HCT116 (cell line): ENCODE measurements around the gene PNMT. TPM values are rescaled to one million over a fixed set of nuclear protein-coding genes. Genes with fewer than 3 reads are reported as not detected.

Source experiments
- ATAC-seq: fragments of 200-7000 bp; cut with Tn5 transposase; 2 replicates; pipeline ENCODE4 v1.9.1; 2020; ENCODE audit warnings: mild to moderate bottlenecking, moderate library complexity
- BruUV-seq: library from RNA; stranded (reverse); fragments of 400-500 nt; replicated peaks from 2 replicates; lab custom pipeline; 2021; lab: Mats Ljungman, UMichigan
- CTCF ChIA-PET: fragments of 300-600 bp; sonication (Branson Sonifier 250); formaldehyde crosslinking; loops from one replicate; lab custom pipeline; 2021; ENCODE audit warnings: antibody characterized with exemption; lab: Charles Lee
- POLR2A ChIA-PET: fragments of 300-600, 350-600 bp; sonication (Branson Sonifier 250); formaldehyde crosslinking; loops from one replicate; lab custom pipeline; 2021; ENCODE audit warnings: antibody characterized with exemption; lab: Charles Lee
- RAD21 ChIA-PET, 2 experiments: fragments of 300-600 bp; sonication (Branson Sonifier 250); formaldehyde crosslinking; loops; one replicate each; lab custom pipeline; 2023; ENCODE audit warnings: low total read pairs in 2 of 2; ENCODE audit not compliant: uncharacterized antibody in 2 of 2, unreplicated experiment in 2 of 2, low non-redundant PET in 1 of 2; lab: Charles Lee
- DNase-seq: peaks from one replicate; pipeline ENCODE4 v3.0.0-alpha.2; 2010; ENCODE audit warnings: low read depth, low spot score
- H2AFZ ChIP-seq: fragments of 200-600 bp; shearing (Covaris generic), sonication (generic); 2 replicates; pipeline ENCODE4 v1.6.1; 2017; ENCODE audit warnings: low read depth, mixed run types, mixed read lengths, antibody characterized with exemption, low read length; ENCODE audit not compliant: poor library complexity, severe bottlenecking
- H3K27ac ChIP-seq: 2 replicates; pipeline ENCODE4 v1.5.1; 2012; ENCODE audit warnings: low read depth, low read length
- H3K27me3 ChIP-seq: fragments of 200-600 bp; sonication (generic); 2 replicates; pipeline ENCODE4 v1.6.1; 2016; ENCODE audit warnings: mixed run types, low read length, mixed read lengths; ENCODE audit not compliant: insufficient read depth
- H3K36me3 ChIP-seq, 2 experiments: fragments of 200-500 bp in 1 of 2; fragments of 200-600 bp in 1 of 2; sonication (Bioruptor generic) in 1 of 2; sonication (generic) in 1 of 2; 2 replicates each; pipeline versions ENCODE4 v1.5.1 to v1.6.1; 2014 to 2016; ENCODE audit warnings: low read length in 2 of 2, inconsistent platforms in 1 of 2, mixed read lengths in 1 of 2, mixed run types in 1 of 2; ENCODE audit not compliant: insufficient read depth in 2 of 2, control insufficient read depth in 1 of 2
- H3K4me1 ChIP-seq, 2 experiments: fragments of 200-600 bp in 1 of 2; sonication (generic) in 1 of 2; 2 replicates each; pipeline versions ENCODE4 v1.5.1 to v1.6.1; 2012 to 2017; ENCODE audit warnings: low read length in 2 of 2, inconsistent platforms in 1 of 2, mild to moderate bottlenecking in 1 of 2, mixed read lengths in 1 of 2, mixed run types in 1 of 2, moderate library complexity in 1 of 2; ENCODE audit not compliant: insufficient read depth in 2 of 2, control insufficient read depth in 1 of 2
- H3K4me2 ChIP-seq: fragments of 200-600 bp; sonication (generic); 2 replicates; pipeline ENCODE4 v1.6.1; 2017; ENCODE audit warnings: mixed run types, low read length, mixed read lengths
- H3K4me3 ChIP-seq, 2 experiments: fragments of 200-600 bp in 1 of 2; sonication (generic) in 1 of 2; replicated peaks in 1 of 2; 2 replicates each; pipeline ENCODE4 v1.5.1; 2011 to 2016; ENCODE audit warnings: low read length in 2 of 2, control low read depth in 1 of 2, low read depth in 1 of 2, mild to moderate bottlenecking in 1 of 2, mixed read lengths in 1 of 2, mixed run types in 1 of 2
- H3K79me2 ChIP-seq: fragments of 200-600 bp; sonication (generic); 2 replicates; pipeline ENCODE4 v1.6.1; 2017; ENCODE audit warnings: mild to moderate bottlenecking, mixed run types, low read length, moderate library complexity, mixed read lengths; ENCODE audit not compliant: insufficient read depth
- H3K9ac ChIP-seq: fragments of 200-600 bp; sonication (generic); 2 replicates; pipeline ENCODE4 v1.6.1; 2016; ENCODE audit warnings: low read length, mixed read lengths
- H3K9me2 ChIP-seq: fragments of 200-600 bp; sonication (generic), shearing (Covaris generic); 2 replicates; pipeline ENCODE4 v1.6.1; 2017; ENCODE audit warnings: mixed run types, mild to moderate bottlenecking, moderate library complexity; ENCODE audit not compliant: insufficient read depth
- H3K9me3 ChIP-seq, 2 experiments: fragments of 200-500 bp in 1 of 2; fragments of 200-600 bp in 1 of 2; sonication (Bioruptor generic) in 1 of 2; sonication (generic) in 1 of 2; 2 replicates each; pipeline ENCODE4 v1.6.1; 2014 to 2017; ENCODE audit warnings: low read length in 2 of 2, mixed read lengths in 2 of 2, inconsistent platforms in 1 of 2, low read depth in 1 of 2, mild to moderate bottlenecking in 1 of 2, mixed run types in 1 of 2, moderate library complexity in 1 of 2; ENCODE audit not compliant: control insufficient read depth in 1 of 2, insufficient read depth in 1 of 2
- H4K20me1 ChIP-seq: fragments of 200-600 bp; sonication (generic), shearing (Covaris generic); 2 replicates; pipeline ENCODE4 v1.6.1; 2017; ENCODE audit warnings: mixed run types, mild to moderate bottlenecking, moderate library complexity; ENCODE audit not compliant: insufficient read depth
- ATF3 ChIP-seq: IDR thresholded peaks from 2 replicates; pipeline ENCODE4 v1.6.1; 2012
- CBX3 ChIP-seq: IDR thresholded peaks from 2 replicates; pipeline ENCODE4 v1.6.1; 2012; ENCODE audit warnings: low read depth
- CEBPB ChIP-seq: IDR thresholded peaks from 2 replicates; pipeline ENCODE4 v1.6.1; 2012; ENCODE audit warnings: low read depth
- EGR1 ChIP-seq: IDR thresholded peaks from 2 replicates; pipeline ENCODE4 v1.6.1; 2012; ENCODE audit warnings: low read depth
- ELF1 ChIP-seq: IDR thresholded peaks from 2 replicates; pipeline ENCODE4 v1.6.1; 2012; ENCODE audit warnings: low read depth, borderline replicate concordance
- EZH2 ChIP-seq: fragments of 200-600 bp; sonication (generic); IDR thresholded peaks from 2 replicates; pipeline ENCODE4 v1.6.1; 2017; ENCODE audit warnings: antibody characterized with exemption, mixed run types
- EZH2phosphoT487 ChIP-seq: fragments of 200-600 bp; IDR thresholded peaks from 2 replicates; pipeline ENCODE4 v1.6.1; 2018; ENCODE audit warnings: antibody characterized with exemption, borderline replicate concordance
- FOSL1 ChIP-seq: IDR thresholded peaks from 2 replicates; pipeline ENCODE4 v1.6.1; 2012; ENCODE audit warnings: low read depth
- JUND ChIP-seq: IDR thresholded peaks from 2 replicates; pipeline ENCODE4 v1.6.1; 2012
- POLR2A ChIP-seq: IDR thresholded peaks from 2 replicates; pipeline ENCODE4 v1.7.0; 2011; ENCODE audit warnings: borderline replicate concordance; ENCODE audit not compliant: insufficient read depth, insufficient read length; ENCODE audit errors: extremely low read depth
- POLR2AphosphoS5 ChIP-seq: IDR thresholded peaks from 2 replicates; pipeline ENCODE4 v1.6.1; 2011; ENCODE audit warnings: mild to moderate bottlenecking, low read depth, low read length, moderate library complexity
- RAD21 ChIP-seq: IDR thresholded peaks from 2 replicates; pipeline ENCODE4 v1.6.1; 2012; ENCODE audit warnings: low read depth, mild to moderate bottlenecking
- REST ChIP-seq: IDR thresholded peaks from 2 replicates; pipeline ENCODE4 v1.6.1; 2012; ENCODE audit warnings: low read depth
- SIN3A ChIP-seq: IDR thresholded peaks from 2 replicates; pipeline ENCODE4 v1.6.1; 2012; ENCODE audit warnings: low read depth
- SP1 ChIP-seq: IDR thresholded peaks from 2 replicates; pipeline ENCODE4 v1.6.1; 2012; ENCODE audit warnings: low read depth
- SRF ChIP-seq: IDR thresholded peaks from 2 replicates; pipeline ENCODE4 v1.6.1; 2012; ENCODE audit warnings: low read depth
- TCF7L2 ChIP-seq: IDR thresholded peaks from 2 replicates; pipeline ENCODE4 v1.7.0; 2011; ENCODE audit warnings: borderline replicate concordance, inconsistent platforms; ENCODE audit not compliant: insufficient read depth, insufficient read length; ENCODE audit errors: extremely low read depth
- YY1 ChIP-seq: IDR thresholded peaks from 2 replicates; pipeline ENCODE4 v1.6.1; 2011; ENCODE audit warnings: low read length, low read depth, moderate library complexity, mild to moderate bottlenecking; ENCODE audit not compliant: insufficient replicate concordance; ENCODE audit errors: extremely low read depth
- ZFX ChIP-seq: fragments of 450-650 bp; IDR thresholded peaks from 2 replicates; pipeline ENCODE4 v1.6.1; 2017
- ZNF274 ChIP-seq: fragments of 200-500 bp; sonication (Bioruptor generic); IDR thresholded peaks from 2 replicates; pipeline ENCODE4 v1.6.1; 2014; ENCODE audit warnings: mild to moderate bottlenecking, low read depth, low read length, inconsistent platforms
- intact Hi-C: fragments of 100-400 bp; cut with micrococcal nuclease; formaldehyde crosslinking; loops from 2 replicates; pipeline ENCODE4 v1.10.0; 2022
- total RNA-seq: library from RNA; stranded (reverse); gene quantifications from one replicate; pipeline ENCODE4 v1.2.1, GENCODE V29; 2021; ENCODE audit not compliant: unreplicated experiment
- TF ChIP-seq, protein P1 (sequence below), 3 experiments: fragments of 200-600 bp in 1 of 3; sonication (generic) in 1 of 3; IDR thresholded peaks in 2 of 3; conservative IDR thresholded peaks in 1 of 3; 2 replicates each; pipeline ENCODE4 v1.5.1; 2012 to 2017; ENCODE audit warnings: low read depth in 2 of 3, low read length in 2 of 3, antibody characterized with exemption in 1 of 3, borderline replicate concordance in 1 of 3, control low read depth in 1 of 3, mild to moderate bottlenecking in 1 of 3, mixed read lengths in 1 of 3, mixed run types in 1 of 3, moderate library complexity in 1 of 3; ENCODE audit not compliant: insufficient read depth in 1 of 3
- TF ChIP-seq, protein P2 (sequence below): IDR thresholded peaks from 2 replicates; pipeline ENCODE4 v1.6.1; 2012

The PNMT gene
- total RNA-seq, 1 experiment from 2014 or later = not detected

GRCh38 chr17:39705786-39706348 is 37.6 kb downstream of the PNMT start:
- peaks cover 55% of the 10 kb centered on the region for H3K79me2 ChIP-seq
- DNase-seq (peak; percentile 60), ATAC-seq (peak; percentile 84)
- H3K9me2 ChIP-seq = no peaks in the 10 kb centered on the region
- peak overlapping the region; percentile 82 for H3K4me2 ChIP-seq
- H3K4me3 ChIP-seq = peak overlapping the region in 1 of 2 experiments; percentile 42; a peak in 2 of 4 replicates
- peaks cover 4 to 18% of the 10 kb centered on the region in 2 experiments; a peak in 2 of 4 replicates for H3K36me3 ChIP-seq
- RAD21 ChIA-PET = interaction anchor here in 1 of 2 experiments (0.6 kb wide), 1 partner anchor 31 kb away, joined by 5 read pairs; no protein-coding TSS in a partner anchor
- intact Hi-C loops = no loop called here
- H3K27ac ChIP-seq = peak overlapping the region; percentile 61
- no peaks in the 10 kb centered on the region for H3K9me3 ChIP-seq
- H3K9ac ChIP-seq = peak overlapping the region; percentile 53
- H2AFZ ChIP-seq = no peak overlapping the region
- no peaks in the 10 kb centered on the region for H3K27me3 ChIP-seq
- POLR2A ChIA-PET = interaction anchor here (1.4 kb wide), 1 partner anchor 75 kb away, joined by 4 read pairs; no protein-coding TSS in a partner anchor
- no peaks in the 10 kb centered on the region for H4K20me1 ChIP-seq
- BruUV-seq = no TSS peak
- CTCF ChIA-PET = interaction anchor here (1.1 to 1.8 kb wide), 5 partner anchors 13 to 84 kb away, joined by 3 to 14 read pairs (median 5); partner anchors contain the start of gene MIEN1
- peaks cover 37 to 52% of the 10 kb centered on the region in 2 experiments for H3K4me1 ChIP-seq
- TF ChIP-seq ELF1 (no peak), EZH2phosphoT487 (no peak), YY1 (no peak), SIN3A (no peak), FOSL1 (peak; percentile 69), JUND (peak; percentile 83), SRF (no peak), REST (no peak), CBX3 (no peak), RAD21 (peak; percentile 18; the same call in 1 of the 2 replicates), TCF7L2 (no peak), EZH2 (no peak), CEBPB (no peak), SP1 (peak; percentile 93), ZFX (no peak), EGR1 (no peak), POLR2A (no peak), POLR2AphosphoS5 (peak; percentile 44), ATF3 (no peak), ZNF274 (no peak)
- TF ChIP-seq, protein P1, sequence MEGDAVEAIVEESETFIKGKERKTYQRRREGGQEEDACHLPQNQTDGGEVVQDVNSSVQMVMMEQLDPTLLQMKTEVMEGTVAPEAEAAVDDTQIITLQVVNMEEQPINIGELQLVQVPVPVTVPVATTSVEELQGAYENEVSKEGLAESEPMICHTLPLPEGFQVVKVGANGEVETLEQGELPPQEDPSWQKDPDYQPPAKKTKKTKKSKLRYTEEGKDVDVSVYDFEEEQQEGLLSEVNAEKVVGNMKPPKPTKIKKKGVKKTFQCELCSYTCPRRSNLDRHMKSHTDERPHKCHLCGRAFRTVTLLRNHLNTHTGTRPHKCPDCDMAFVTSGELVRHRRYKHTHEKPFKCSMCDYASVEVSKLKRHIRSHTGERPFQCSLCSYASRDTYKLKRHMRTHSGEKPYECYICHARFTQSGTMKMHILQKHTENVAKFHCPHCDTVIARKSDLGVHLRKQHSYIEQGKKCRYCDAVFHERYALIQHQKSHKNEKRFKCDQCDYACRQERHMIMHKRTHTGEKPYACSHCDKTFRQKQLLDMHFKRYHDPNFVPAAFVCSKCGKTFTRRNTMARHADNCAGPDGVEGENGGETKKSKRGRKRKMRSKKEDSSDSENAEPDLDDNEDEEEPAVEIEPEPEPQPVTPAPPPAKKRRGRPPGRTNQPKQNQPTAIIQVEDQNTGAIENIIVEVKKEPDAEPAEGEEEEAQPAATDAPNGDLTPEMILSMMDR (IDR thresholded peaks at IDR 0.05 in 2 of 3, conservative IDR thresholded peaks at IDR 0.05 in 1 of 3; ENCODE audit: borderline replicate concordance in 1 of 3, insufficient read depth in 1 of 3, low read depth in 2 of 3, low read length in 2 of 3) = no peak
- TF ChIP-seq, protein P2, sequence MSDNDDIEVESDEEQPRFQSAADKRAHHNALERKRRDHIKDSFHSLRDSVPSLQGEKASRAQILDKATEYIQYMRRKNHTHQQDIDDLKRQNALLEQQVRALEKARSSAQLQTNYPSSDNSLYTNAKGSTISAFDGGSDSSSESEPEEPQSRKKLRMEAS = peak; percentile 45; the same call in 1 of the 2 replicates
